H9 (cell line): ENCODE results near the gene THRB. TPM values are rescaled to one million over a fixed set of nuclear protein-coding genes. Genes with fewer than 3 reads are reported as not detected.

ENCODE experiments used
- DNase-seq: peaks from one replicate; pipeline ENCODE4 v3.0.0-alpha.2; 2017
- H2AFZ ChIP-seq: one replicate; pipeline ENCODE4 v1.6.1; 2013; ENCODE audit warnings: mild to moderate bottlenecking, low read length, control low read depth, moderate library complexity
- H2AK5ac ChIP-seq: 2 replicates; pipeline ENCODE4 v1.6.1; 2013; ENCODE audit warnings: low read length, control low read depth, mixed read lengths; ENCODE audit not compliant: insufficient read length
- H2BK120ac ChIP-seq: one replicate; pipeline ENCODE4 v1.6.1; 2013; ENCODE audit warnings: low read depth, mild to moderate bottlenecking, low read length, control low read depth, inconsistent platforms; ENCODE audit not compliant: poor library complexity, severe bottlenecking
- H2BK12ac ChIP-seq: 2 replicates; pipeline ENCODE4 v1.6.1; 2013; ENCODE audit warnings: low read length, control low read depth, mixed read lengths, low read depth; ENCODE audit not compliant: insufficient read length
- H2BK15ac ChIP-seq: 2 replicates; pipeline ENCODE4 v1.6.1; 2013; ENCODE audit warnings: low read depth, low read length, control low read depth
- H2BK20ac ChIP-seq: one replicate; pipeline ENCODE4 v1.6.1; 2013; ENCODE audit warnings: low read depth, mild to moderate bottlenecking, low read length, control low read depth, inconsistent platforms; ENCODE audit not compliant: poor library complexity, severe bottlenecking
- H2BK5ac ChIP-seq: 2 replicates; pipeline ENCODE4 v1.6.1; 2013; ENCODE audit warnings: low read length, control low read depth, mixed read lengths; ENCODE audit not compliant: insufficient read length
- H3K14ac ChIP-seq: 2 replicates; pipeline ENCODE4 v1.6.1; 2013; ENCODE audit warnings: low read length, control low read depth; ENCODE audit not compliant: insufficient read depth
- H3K18ac ChIP-seq: 2 replicates; pipeline ENCODE4 v1.6.1; 2013; ENCODE audit warnings: low read depth, mild to moderate bottlenecking, mixed read lengths, low read length, control low read depth; ENCODE audit not compliant: insufficient read length
- H3K23ac ChIP-seq: 2 replicates; pipeline ENCODE4 v1.6.1; 2013; ENCODE audit warnings: low read length, control low read depth, mixed read lengths, low read depth; ENCODE audit not compliant: insufficient read length
- H3K23me2 ChIP-seq: 2 replicates; pipeline ENCODE4 v1.6.1; 2013; ENCODE audit warnings: low read depth, mild to moderate bottlenecking, mixed read lengths, low read length, control low read depth; ENCODE audit not compliant: insufficient read length, poor library complexity, severe bottlenecking
- H3K27ac ChIP-seq: 2 replicates; pipeline ENCODE4 v1.5.1; 2013; ENCODE audit warnings: low read length, control low read depth, mixed read lengths, low read depth; ENCODE audit not compliant: insufficient read length
- H3K27me3 ChIP-seq: 2 replicates; pipeline ENCODE4 v1.6.1; 2013; ENCODE audit warnings: low read length, control low read depth, inconsistent platforms; ENCODE audit not compliant: insufficient read depth
- H3K4ac ChIP-seq: 2 replicates; pipeline ENCODE4 v1.6.1; 2013; ENCODE audit warnings: low read depth, mild to moderate bottlenecking, control low read depth, inconsistent platforms, low read length, moderate library complexity
- H3K4me1 ChIP-seq: 2 replicates; pipeline ENCODE4 v1.6.1; 2013; ENCODE audit warnings: low read length, control low read depth, inconsistent platforms; ENCODE audit not compliant: insufficient read depth
- H3K4me2 ChIP-seq: 2 replicates; pipeline ENCODE4 v1.6.1; 2013; ENCODE audit warnings: low read length, control low read depth, mixed read lengths; ENCODE audit not compliant: insufficient read length, insufficient read depth
- H3K56ac ChIP-seq: 2 replicates; pipeline ENCODE4 v1.6.1; 2013; ENCODE audit warnings: low read depth, mild to moderate bottlenecking, mixed read lengths, low read length, control low read depth; ENCODE audit not compliant: insufficient read length
- H3K79me1 ChIP-seq: 2 replicates; pipeline ENCODE4 v1.6.1; 2013; ENCODE audit warnings: low read depth, mild to moderate bottlenecking, moderate library complexity, low read length, control low read depth, inconsistent platforms; ENCODE audit not compliant: insufficient read depth, poor library complexity, severe bottlenecking
- H3K79me2 ChIP-seq: 2 replicates; pipeline ENCODE4 v1.6.1; 2013; ENCODE audit warnings: low read length, control low read depth, inconsistent platforms; ENCODE audit not compliant: insufficient read depth
- H3K9ac ChIP-seq: 2 replicates; pipeline ENCODE4 v1.6.1; 2013; ENCODE audit warnings: low read length, control low read depth, mixed read lengths; ENCODE audit not compliant: insufficient read length; ENCODE audit errors: extremely low read depth
- H3K9me3 ChIP-seq: one replicate; pipeline ENCODE4 v1.6.1; 2013; ENCODE audit warnings: low read depth, low read length, inconsistent platforms; ENCODE audit not compliant: control insufficient read depth
- H3T11ph ChIP-seq: one replicate; pipeline ENCODE4 v1.6.1; 2013; ENCODE audit warnings: mild to moderate bottlenecking, low read length, control low read depth, inconsistent platforms
- H4K20me1 ChIP-seq: one replicate; pipeline ENCODE4 v1.6.1; 2013; ENCODE audit not compliant: control insufficient read depth, insufficient read length, insufficient read depth
- H4K5ac ChIP-seq: 2 replicates; pipeline ENCODE4 v1.6.1; 2013; ENCODE audit warnings: low read depth, mild to moderate bottlenecking, mixed read lengths, low read length, control low read depth; ENCODE audit not compliant: insufficient read length
- H4K8ac ChIP-seq: replicated peaks from 2 replicates; pipeline ENCODE4 v1.6.1; 2013; ENCODE audit warnings: low read length, control low read depth, mixed read lengths, low read depth; ENCODE audit not compliant: insufficient read length
- H4K91ac ChIP-seq: 2 replicates; pipeline ENCODE4 v1.6.1; 2013; ENCODE audit warnings: low read depth, mild to moderate bottlenecking, moderate library complexity, mixed read lengths, low read length, control low read depth; ENCODE audit not compliant: insufficient read length
- H3K27ac Mint-ChIP-seq, 3 experiments: 2 replicates in 2 of 3; 3 replicates in 1 of 3; pipeline ENCODE4 v1.8.0; 2020 to 2021; ENCODE audit warnings: mixed read lengths in 3 of 3, mild to moderate bottlenecking in 1 of 3, moderate library complexity in 1 of 3
- H3K27me3 Mint-ChIP-seq: 2 replicates; pipeline ENCODE4 v1.8.0; 2021; ENCODE audit warnings: low read depth, mild to moderate bottlenecking, moderate library complexity, mixed read lengths
- H3K36me3 Mint-ChIP-seq, 3 experiments: 2 replicates in 2 of 3; 3 replicates in 1 of 3; pipeline ENCODE4 v1.8.0; 2020 to 2021; ENCODE audit warnings: low read depth in 3 of 3, mixed read lengths in 3 of 3; ENCODE audit not compliant: insufficient read depth in 1 of 3
- H3K4me1 Mint-ChIP-seq, 2 experiments: 2 replicates each; pipeline ENCODE4 v1.8.0; 2020; ENCODE audit warnings: mixed read lengths in 2 of 2
- H3K4me3 Mint-ChIP-seq, 2 experiments: 2 replicates in 1 of 2; 3 replicates in 1 of 2; pipeline ENCODE4 v1.8.0; 2020 to 2021; ENCODE audit warnings: mild to moderate bottlenecking in 2 of 2, mixed read lengths in 2 of 2, moderate library complexity in 1 of 2
- H3K9me3 Mint-ChIP-seq, 2 experiments: 2 replicates in 1 of 2; 3 replicates in 1 of 2; pipeline ENCODE4 v1.8.0; 2020; ENCODE audit warnings: mild to moderate bottlenecking in 2 of 2, mixed read lengths in 2 of 2, moderate library complexity in 1 of 2
- WGBS: extraction: QIAGEN DNeasy Blood & Tissue Kit; methylation state at CpG from one replicate; pipeline ENCODE4 v1.1.7; 2013; ENCODE audit warnings: missing lambda C conversion rate, low lambda C conversion rate, mixed read lengths; ENCODE audit not compliant: insufficient read length; ENCODE audit errors: extremely low coverage; 5-methylcytosine and 5-hydroxymethylcytosine counted together
- total RNA-seq: library from RNA; stranded (reverse); gene quantifications from 2 replicates; pipeline ENCODE4 v1.2.1, GENCODE V29; 2021
- TF ChIP-seq, protein P1 (sequence below): fragments of 200-600 bp; sonication (generic); conservative IDR thresholded peaks from 3 replicates; pipeline ENCODE4 v1.8.0; 2021; ENCODE audit warnings: antibody characterized with exemption, mild to moderate bottlenecking

The THRB gene
- total RNA-seq, 1 experiment from 2014 or later: 8.6 TPM

DNA sequence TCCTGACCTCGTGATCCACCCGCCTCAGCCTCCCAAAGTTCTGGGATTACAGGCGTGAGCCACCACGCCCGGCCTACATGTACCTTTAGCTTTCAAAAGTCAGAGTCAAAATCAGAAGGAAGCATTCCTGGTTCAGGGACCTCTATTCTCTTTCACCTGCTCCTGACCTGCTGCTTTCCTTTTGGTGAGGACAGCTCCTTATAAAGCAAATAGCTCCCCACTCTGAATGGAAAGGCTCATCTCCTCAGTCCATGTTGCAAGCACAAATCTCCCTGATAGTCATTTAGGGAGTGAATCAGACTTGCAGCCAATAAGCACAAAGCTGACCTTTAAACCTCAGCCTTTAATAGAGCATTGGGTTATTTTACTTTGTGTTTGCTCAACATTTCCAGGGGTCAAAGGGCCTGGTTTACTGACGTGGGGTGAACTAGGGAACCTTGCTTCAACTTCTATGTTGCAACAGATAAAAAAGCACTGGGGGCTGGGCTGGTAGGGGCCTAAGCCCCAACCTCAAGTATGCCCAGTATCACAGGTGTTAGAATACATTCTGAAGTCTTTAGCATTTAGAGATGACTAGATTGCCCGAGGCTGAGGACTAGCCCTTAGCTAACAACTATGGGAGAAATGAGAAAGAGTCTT is 43.1 kb downstream of the THRB start:
- H2BK15ac ChIP-seq: no peak overlapping the region
- no CpG with 5 or more reads among the region's 7 CpGs for WGBS
- no peak overlapping the region for H3K23ac ChIP-seq
- H3K9ac ChIP-seq: no peak overlapping the region
- no peak overlapping the region for H3K18ac ChIP-seq
- no peak overlapping the region for H3K14ac ChIP-seq
- no peak overlapping the region for H3K27ac ChIP-seq
- no peak overlapping the region for H2AFZ ChIP-seq
- Mint-ChIP-seq H3K27me3 (no peaks in the 10 kb centered on the region), H3K27ac (no peak overlapping the region; a peak in 1 of 7 replicates), H3K4me3 (no peak overlapping the region), H3K36me3 (no peaks in the 10 kb centered on the region), H3K4me1 (0 out of 4 replicates have a peak, but pooled peaks cover 3% of the 10 kb centered on the region in 2 experiments), H3K9me3 (no peaks in the 10 kb centered on the region)
- H2BK5ac ChIP-seq: no peak overlapping the region
- TF ChIP-seq, protein P1, sequence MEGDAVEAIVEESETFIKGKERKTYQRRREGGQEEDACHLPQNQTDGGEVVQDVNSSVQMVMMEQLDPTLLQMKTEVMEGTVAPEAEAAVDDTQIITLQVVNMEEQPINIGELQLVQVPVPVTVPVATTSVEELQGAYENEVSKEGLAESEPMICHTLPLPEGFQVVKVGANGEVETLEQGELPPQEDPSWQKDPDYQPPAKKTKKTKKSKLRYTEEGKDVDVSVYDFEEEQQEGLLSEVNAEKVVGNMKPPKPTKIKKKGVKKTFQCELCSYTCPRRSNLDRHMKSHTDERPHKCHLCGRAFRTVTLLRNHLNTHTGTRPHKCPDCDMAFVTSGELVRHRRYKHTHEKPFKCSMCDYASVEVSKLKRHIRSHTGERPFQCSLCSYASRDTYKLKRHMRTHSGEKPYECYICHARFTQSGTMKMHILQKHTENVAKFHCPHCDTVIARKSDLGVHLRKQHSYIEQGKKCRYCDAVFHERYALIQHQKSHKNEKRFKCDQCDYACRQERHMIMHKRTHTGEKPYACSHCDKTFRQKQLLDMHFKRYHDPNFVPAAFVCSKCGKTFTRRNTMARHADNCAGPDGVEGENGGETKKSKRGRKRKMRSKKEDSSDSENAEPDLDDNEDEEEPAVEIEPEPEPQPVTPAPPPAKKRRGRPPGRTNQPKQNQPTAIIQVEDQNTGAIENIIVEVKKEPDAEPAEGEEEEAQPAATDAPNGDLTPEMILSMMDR: no peak
- H2BK20ac ChIP-seq: no peak overlapping the region
- H4K8ac ChIP-seq: no peak overlapping the region
- H4K91ac ChIP-seq: no peak overlapping the region
- no peaks in the 10 kb centered on the region for H3K79me1 ChIP-seq
- no peak overlapping the region for H3K56ac ChIP-seq
- H3K4ac ChIP-seq: no peak overlapping the region
- no peaks in the 10 kb centered on the region for H3K79me2 ChIP-seq
- H2BK120ac ChIP-seq: no peak overlapping the region
- H3K27me3 ChIP-seq: no peaks in the 10 kb centered on the region
- DNase-seq: no peak
- H2BK12ac ChIP-seq: no peak overlapping the region
- H4K20me1 ChIP-seq: no peaks in the 10 kb centered on the region
- H4K5ac ChIP-seq: no peak overlapping the region
- no peaks in the 10 kb centered on the region for H3K4me1 ChIP-seq
- H3T11ph ChIP-seq: no peak overlapping the region
- H2AK5ac ChIP-seq: no peak overlapping the region
- H3K4me2 ChIP-seq: no peak overlapping the region
- no peaks in the 10 kb centered on the region for H3K9me3 ChIP-seq
- H3K23me2 ChIP-seq: no peaks in the 10 kb centered on the region
